ENCODE data around the gene DCUN1D1. TPM values are rescaled to one million over a fixed set of nuclear protein-coding genes. Genes with fewer than 3 reads are reported as not detected.

Gene DCUN1D1
- total and polyA plus RNA-seq, 2 donors: 22.4 to 60.4 TPM

- Histone ChIP-seq H3K4me1 (ENCODE audit: insufficient read depth) (no peaks in the 10 kb centered on the region), H3K27ac (ENCODE audit: low read depth) (no peak overlapping the region), H3K36me3 (ENCODE audit: insufficient read depth) (no peaks in the 10 kb centered on the region), H3K4me3 (ENCODE audit: low read depth, low read length) (no peak overlapping the region)
- no peak for DNase-seq (ENCODE audit: extremely low spot score)
- WGBS: 81% methylated on average over 9 of the region's 9 CpGs
These were observed 14.4 kb downstream of the DCUN1D1 start for GRCh38 chr3:182965861-182966366.

GRCh38 chr3:182964179-182964578, 16.2 kb downstream of the DCUN1D1 start:
- Histone ChIP-seq H3K4me3 (ENCODE audit: low read depth, low read length) (no peak overlapping the region), H3K4me1 (ENCODE audit: insufficient read depth) (no peaks in the 10 kb centered on the region), H3K27ac (ENCODE audit: low read depth) (no peak overlapping the region), H3K36me3 (ENCODE audit: insufficient read depth) (no peaks in the 10 kb centered on the region)
- DNase-seq (ENCODE audit: extremely low spot score): no peak
- WGBS: 89% methylated on average over 1 of the region's 1 CpG

GRCh38 chr3:182962166-182962565, 18.2 kb downstream of the DCUN1D1 start:
- DNase-seq (ENCODE audit: extremely low spot score): no peak
- H3K36me3 ChIP-seq (ENCODE audit: insufficient read depth): no peaks in the 10 kb centered on the region
- no peaks in the 10 kb centered on the region for H3K4me1 ChIP-seq (ENCODE audit: insufficient read depth)
- no peak overlapping the region for H3K4me3 ChIP-seq (ENCODE audit: low read depth, low read length)
- no peak overlapping the region for H3K27ac ChIP-seq (ENCODE audit: low read depth)

DNA sequence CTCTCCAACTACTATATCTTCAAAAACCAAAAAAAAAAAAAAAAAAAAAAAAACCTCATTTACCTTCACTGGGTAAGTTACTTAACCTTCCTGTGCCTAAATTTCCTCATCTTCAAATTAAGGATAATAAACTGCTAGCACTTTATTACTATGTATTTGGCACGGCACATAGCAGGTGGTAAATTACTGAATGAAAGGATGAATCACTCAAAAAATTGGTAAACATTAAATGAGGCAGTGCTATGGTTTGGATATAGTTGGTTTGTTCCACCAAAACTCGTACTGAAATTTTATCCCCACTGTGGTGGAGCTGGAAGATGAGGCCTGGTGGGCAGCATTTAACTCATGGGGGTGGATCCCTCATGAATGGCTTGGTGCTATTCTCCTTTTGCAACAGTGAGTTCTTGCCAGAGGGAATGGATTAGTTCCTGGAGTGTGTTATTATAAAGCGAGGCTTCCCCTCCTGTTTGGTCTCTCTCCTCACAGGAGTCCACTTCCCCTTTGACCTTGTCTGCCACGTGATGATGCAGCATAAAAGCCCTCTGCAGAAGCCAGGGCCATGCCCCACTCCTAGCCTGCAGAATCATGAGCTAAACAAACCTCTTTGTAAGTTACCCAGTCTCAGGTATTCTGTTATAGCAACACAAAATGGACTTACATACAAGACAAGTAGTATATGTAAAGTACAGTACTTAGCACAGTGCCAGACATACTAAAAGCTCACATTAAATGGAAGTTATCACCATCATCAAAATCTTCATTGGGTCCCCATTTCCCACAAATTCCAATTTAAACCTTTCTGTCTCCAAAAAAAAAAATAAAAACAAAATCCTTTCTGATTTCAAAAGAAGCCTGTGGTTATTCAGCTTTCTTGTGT, 20.6 kb downstream of the DCUN1D1 start:
- no peak overlapping the region for H3K4me3 ChIP-seq (ENCODE audit: low read depth, low read length)
- no peaks in the 10 kb centered on the region for H3K4me1 ChIP-seq (ENCODE audit: insufficient read depth)
- H3K36me3 ChIP-seq (ENCODE audit: insufficient read depth): no peaks in the 10 kb centered on the region
- no peak for DNase-seq (ENCODE audit: extremely low spot score)
- H3K27ac ChIP-seq (ENCODE audit: low read depth): no peak overlapping the region
- 58% methylated on average over 4 of the region's 4 CpGs for WGBS

GRCh38 chr3:182957676-182958266, 22.6 kb downstream of the DCUN1D1 start:
- peaks cover 1% of the 10 kb centered on the region for H3K36me3 ChIP-seq (ENCODE audit: insufficient read depth)
- 93% methylated on average over 4 of the region's 4 CpGs for WGBS
- no peak overlapping the region for H3K4me3 ChIP-seq (ENCODE audit: low read depth, low read length)

GRCh38 chr3:182957226-182957625, 23.1 kb downstream of the DCUN1D1 start:
- H3K36me3 ChIP-seq (ENCODE audit: insufficient read depth): peaks cover 2% of the 10 kb centered on the region
- WGBS: 95% methylated on average over 5 of the region's 5 CpGs

More at GRCh38 chr3:182957676-182958266, 22.6 kb downstream of the DCUN1D1 start:
- Histone ChIP-seq H3K4me1 (ENCODE audit: insufficient read depth) (no peaks in the 10 kb centered on the region), H3K27ac (ENCODE audit: low read depth) (no peak overlapping the region)
- no peak for DNase-seq (ENCODE audit: extremely low spot score)

DNA sequence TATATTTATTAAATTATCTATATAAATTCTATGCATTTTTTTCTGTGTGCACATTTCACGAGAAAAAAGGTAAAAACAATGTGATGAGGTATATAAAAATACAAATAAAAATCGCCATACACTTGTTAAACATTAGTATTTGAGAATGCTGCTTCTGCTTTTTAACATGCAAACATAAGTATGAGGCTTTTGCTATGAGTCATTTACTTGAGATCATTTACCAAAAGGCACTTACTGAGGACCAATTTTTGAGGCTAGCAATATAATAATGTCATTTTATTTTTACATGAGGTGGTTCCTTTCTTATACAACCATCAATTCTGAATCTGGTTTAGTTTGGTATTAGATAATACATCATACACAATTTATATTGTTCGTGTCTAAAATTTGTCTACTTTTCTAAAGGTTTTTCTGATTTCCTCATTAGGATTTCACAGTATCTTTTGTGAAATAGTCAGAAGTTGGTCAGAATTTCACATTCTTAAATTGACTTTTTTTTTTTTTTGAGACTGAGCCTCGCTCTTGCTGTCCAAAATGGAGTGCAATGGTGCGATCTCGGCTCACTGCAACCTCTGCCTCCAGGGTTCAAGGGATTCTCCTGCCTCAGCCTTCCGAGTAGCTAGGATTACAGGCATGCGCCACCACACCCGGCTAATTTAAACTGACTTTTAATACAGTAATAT, 25.6 kb downstream of the DCUN1D1 start:
- H3K27ac ChIP-seq (ENCODE audit: low read depth): no peak overlapping the region
- H3K36me3 ChIP-seq (ENCODE audit: insufficient read depth): peaks cover 2% of the 10 kb centered on the region
- no peaks in the 10 kb centered on the region for H3K4me1 ChIP-seq (ENCODE audit: insufficient read depth)
- 91% methylated on average over 9 of the region's 9 CpGs for WGBS
- no peak for DNase-seq (ENCODE audit: extremely low spot score)
- no peak overlapping the region for H3K4me3 ChIP-seq (ENCODE audit: low read depth, low read length)

More at GRCh38 chr3:182957226-182957625, 23.1 kb downstream of the DCUN1D1 start:
- DNase-seq (ENCODE audit: extremely low spot score): no peak
- Histone ChIP-seq H3K4me1 (ENCODE audit: insufficient read depth) (no peaks in the 10 kb centered on the region), H3K4me3 (ENCODE audit: low read depth, low read length) (no peak overlapping the region), H3K27ac (ENCODE audit: low read depth) (no peak overlapping the region)

DNA sequence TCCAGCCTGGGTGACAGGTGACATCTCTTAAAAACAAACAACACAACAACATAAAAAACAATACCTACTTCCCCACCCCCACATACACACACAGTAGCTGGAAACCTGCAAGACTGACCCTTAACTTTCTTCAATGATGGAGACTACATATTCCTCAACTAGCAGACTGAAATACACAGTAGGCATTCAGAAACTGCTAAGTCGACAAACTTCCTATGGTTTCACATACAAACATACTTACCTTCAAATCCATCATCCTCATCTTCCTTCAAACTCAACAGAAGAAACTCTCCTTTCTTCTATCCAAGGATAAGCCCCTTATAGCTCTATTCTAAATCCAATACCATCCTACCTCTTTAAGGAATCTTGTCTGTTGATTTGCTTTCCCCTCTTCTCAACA, 30.6 kb downstream of the DCUN1D1 start:
- DNase-seq (ENCODE audit: extremely low spot score): no peak
- Histone ChIP-seq H3K27ac (ENCODE audit: low read depth) (no peak overlapping the region), H3K4me3 (ENCODE audit: low read depth, low read length) (no peak overlapping the region), H3K4me1 (ENCODE audit: insufficient read depth) (no peaks in the 10 kb centered on the region), H3K36me3 (ENCODE audit: insufficient read depth) (peaks cover 3% of the 10 kb centered on the region)
- WGBS: 97% methylated on average over 1 of the region's 1 CpG

DNA sequence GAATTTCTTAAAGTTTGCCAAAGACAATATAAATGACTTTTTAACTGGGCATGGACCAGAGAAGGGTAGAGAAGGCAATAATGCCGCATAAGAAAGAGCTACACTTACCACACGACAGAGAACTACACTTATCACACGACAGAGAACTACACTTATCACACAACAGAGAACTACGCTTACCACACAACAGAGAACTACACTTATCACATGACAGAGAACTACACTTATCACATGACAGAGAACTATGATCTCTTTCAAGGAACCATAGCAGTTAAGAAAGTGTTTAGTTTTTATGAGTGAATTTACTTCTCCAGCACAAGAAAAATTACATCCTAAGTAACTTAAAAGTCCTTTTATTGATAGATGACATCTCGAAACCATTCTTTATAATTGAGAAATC, 32.0 kb downstream of the DCUN1D1 start:
- no peaks in the 10 kb centered on the region for H3K4me1 ChIP-seq (ENCODE audit: insufficient read depth)
- DNase-seq (ENCODE audit: extremely low spot score): no peak
- H3K27ac ChIP-seq (ENCODE audit: low read depth): no peak overlapping the region
- no peak overlapping the region for H3K4me3 ChIP-seq (ENCODE audit: low read depth, low read length)
- peaks cover 3% of the 10 kb centered on the region for H3K36me3 ChIP-seq (ENCODE audit: insufficient read depth)
- WGBS: 84% methylated on average over 5 of the region's 5 CpGs

DNA sequence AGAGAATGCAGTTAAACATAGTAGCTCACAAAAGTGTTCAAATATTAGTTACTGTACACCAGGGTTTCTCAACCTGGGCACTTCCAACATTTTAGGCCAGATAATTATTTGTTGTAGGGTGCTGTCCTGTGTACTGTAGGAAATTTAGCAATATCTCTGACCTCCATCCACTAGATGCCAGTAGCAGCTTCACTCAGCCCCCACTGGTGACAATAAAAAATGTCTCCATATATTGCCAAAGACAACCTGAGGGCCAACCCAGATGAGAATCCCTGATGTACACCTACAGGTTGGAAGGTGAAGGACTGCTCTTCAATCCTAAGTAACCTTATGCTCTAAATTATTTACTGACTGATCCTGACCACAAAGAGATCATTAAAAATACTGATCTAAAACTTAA, 32.5 kb downstream of the DCUN1D1 start:
- no peak for DNase-seq (ENCODE audit: extremely low spot score)
- Histone ChIP-seq H3K4me3 (ENCODE audit: low read depth, low read length) (no peak overlapping the region), H3K4me1 (ENCODE audit: insufficient read depth) (no peaks in the 10 kb centered on the region), H3K27ac (ENCODE audit: low read depth) (no peak overlapping the region), H3K36me3 (ENCODE audit: insufficient read depth) (peaks cover 3% of the 10 kb centered on the region)

- Histone ChIP-seq H3K4me3 (ENCODE audit: low read depth, low read length) (no peak overlapping the region), H3K4me1 (ENCODE audit: insufficient read depth) (no peaks in the 10 kb centered on the region), H3K36me3 (ENCODE audit: insufficient read depth) (peaks cover 2% of the 10 kb centered on the region), H3K27ac (ENCODE audit: low read depth) (no peak overlapping the region)
- no peak for DNase-seq (ENCODE audit: extremely low spot score)
- 97% methylated on average over 3 of the region's 3 CpGs for WGBS
These were observed 38.6 kb downstream of the DCUN1D1 start for GRCh38 chr3:182941719-182942118.

DNA sequence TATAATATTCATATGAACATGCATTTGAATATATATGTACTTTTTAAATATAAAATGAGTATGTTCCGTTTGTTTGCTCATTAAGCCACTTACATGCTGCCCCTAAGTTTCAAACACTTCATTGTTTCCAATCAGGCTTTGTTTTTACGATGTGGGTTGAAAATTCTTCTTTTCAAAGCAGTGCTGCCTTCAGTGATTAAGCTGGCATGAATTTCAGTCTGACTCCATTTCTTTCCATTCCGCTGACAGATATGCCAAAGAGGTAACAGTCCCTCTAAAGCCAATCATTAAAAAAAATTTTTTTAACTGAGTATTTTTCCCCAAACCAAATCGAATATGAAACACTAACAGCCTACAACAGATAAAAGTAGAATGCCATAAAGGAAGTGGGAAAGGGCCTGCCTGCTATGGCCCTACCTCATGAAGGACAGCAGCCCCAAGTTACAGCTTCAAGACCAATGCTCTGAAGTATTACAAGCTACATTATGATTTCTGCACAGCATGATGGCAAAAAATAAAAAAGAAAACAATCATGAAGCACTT, 40.0 kb downstream of the DCUN1D1 start:
- H3K4me3 ChIP-seq (ENCODE audit: low read depth, low read length): no peak overlapping the region
- DNase-seq (ENCODE audit: extremely low spot score): no peak
- H3K27ac ChIP-seq (ENCODE audit: low read depth): no peak overlapping the region
- 84% methylated on average over 4 of the region's 4 CpGs for WGBS
- H3K4me1 ChIP-seq (ENCODE audit: insufficient read depth): peaks cover 2% of the 10 kb centered on the region
- no peaks in the 10 kb centered on the region for H3K36me3 ChIP-seq (ENCODE audit: insufficient read depth)

GRCh38 chr3:182937293-182938051, 42.9 kb downstream of the DCUN1D1 start:
- no peak overlapping the region for H3K4me3 ChIP-seq (ENCODE audit: low read depth, low read length)
- H3K4me1 ChIP-seq (ENCODE audit: insufficient read depth): peaks cover 2% of the 10 kb centered on the region
- H3K36me3 ChIP-seq (ENCODE audit: insufficient read depth): no peaks in the 10 kb centered on the region
- H3K27ac ChIP-seq (ENCODE audit: low read depth): no peak overlapping the region
- DNase-seq (ENCODE audit: extremely low spot score): no peak
- WGBS: 61% methylated on average over 3 of the region's 3 CpGs

Data from urinary bladder (tissue), 4 donors.